Tibial nerve (tissue), 4 donors: ENCODE results near the gene IDH3A.

Experiments used
- EP300 ChIP-seq, 2 donors: sonication (generic); formaldehyde crosslinking; IDR thresholded peaks; one replicate each; pipeline ENCODE4 v1.6.1; 2017; ENCODE audit warnings: antibody characterized with exemption in 2 of 2, mild to moderate bottlenecking in 1 of 2
- POLR2A ChIP-seq, 2 donors: fragments of 450-650 bp; IDR thresholded peaks; one replicate each; pipeline ENCODE4 v1.6.1; 2017; ENCODE audit warnings: antibody characterized with exemption in 2 of 2, mild to moderate bottlenecking in 2 of 2, moderate library complexity in 2 of 2
- TF ChIP-seq, protein P1 (sequence below), 5 experiments: fragments of 200-600 bp in 3 of 5; fragments of 450-650 bp in 2 of 5; sonication (generic) in 3 of 5; IDR thresholded peaks; one replicate each; pipeline ENCODE4 v1.5.1; 2016 to 2019; ENCODE audit warnings: antibody characterized with exemption in 5 of 5, mild to moderate bottlenecking in 3 of 5, moderate library complexity in 2 of 5

DNA sequence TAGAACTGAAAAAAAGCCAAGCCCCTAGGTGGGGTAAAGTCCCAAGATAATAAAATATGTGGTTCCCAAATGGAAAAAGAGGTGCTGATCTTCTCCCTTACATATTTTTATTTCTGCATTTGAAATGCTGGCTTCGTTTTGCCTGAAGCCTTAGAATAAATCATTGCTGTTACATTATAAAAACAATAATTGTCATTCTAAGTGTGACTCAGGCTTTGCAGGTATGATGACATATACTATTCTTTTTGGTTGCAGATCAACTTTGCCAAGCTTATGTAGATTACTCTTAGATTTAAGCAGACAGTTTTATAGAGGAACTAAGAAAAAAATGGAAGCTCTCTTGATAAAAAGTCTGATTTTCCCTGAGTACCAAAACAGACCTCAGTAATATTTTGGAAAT lies 7.5 kb downstream of the IDH3A start:
- TF ChIP-seq POLR2A (IDR thresholded peaks at IDR 0.05) (no peak), EP300 (IDR thresholded peaks at IDR 0.05) (no peak)
- TF ChIP-seq, protein P1, sequence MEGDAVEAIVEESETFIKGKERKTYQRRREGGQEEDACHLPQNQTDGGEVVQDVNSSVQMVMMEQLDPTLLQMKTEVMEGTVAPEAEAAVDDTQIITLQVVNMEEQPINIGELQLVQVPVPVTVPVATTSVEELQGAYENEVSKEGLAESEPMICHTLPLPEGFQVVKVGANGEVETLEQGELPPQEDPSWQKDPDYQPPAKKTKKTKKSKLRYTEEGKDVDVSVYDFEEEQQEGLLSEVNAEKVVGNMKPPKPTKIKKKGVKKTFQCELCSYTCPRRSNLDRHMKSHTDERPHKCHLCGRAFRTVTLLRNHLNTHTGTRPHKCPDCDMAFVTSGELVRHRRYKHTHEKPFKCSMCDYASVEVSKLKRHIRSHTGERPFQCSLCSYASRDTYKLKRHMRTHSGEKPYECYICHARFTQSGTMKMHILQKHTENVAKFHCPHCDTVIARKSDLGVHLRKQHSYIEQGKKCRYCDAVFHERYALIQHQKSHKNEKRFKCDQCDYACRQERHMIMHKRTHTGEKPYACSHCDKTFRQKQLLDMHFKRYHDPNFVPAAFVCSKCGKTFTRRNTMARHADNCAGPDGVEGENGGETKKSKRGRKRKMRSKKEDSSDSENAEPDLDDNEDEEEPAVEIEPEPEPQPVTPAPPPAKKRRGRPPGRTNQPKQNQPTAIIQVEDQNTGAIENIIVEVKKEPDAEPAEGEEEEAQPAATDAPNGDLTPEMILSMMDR (IDR thresholded peaks at IDR 0.05): no peak
